GM15510 (cell line): ENCODE measurements around the gene AKAP7.

ENCODE experiments used
- POLR2A ChIP-seq: IDR thresholded peaks from 3 replicates; pipeline ENCODE4 v1.6.1; 2011; ENCODE audit warnings: borderline replicate concordance; ENCODE audit not compliant: insufficient read length; ENCODE audit errors: extremely low read depth

The AKAP7 gene

DNA sequence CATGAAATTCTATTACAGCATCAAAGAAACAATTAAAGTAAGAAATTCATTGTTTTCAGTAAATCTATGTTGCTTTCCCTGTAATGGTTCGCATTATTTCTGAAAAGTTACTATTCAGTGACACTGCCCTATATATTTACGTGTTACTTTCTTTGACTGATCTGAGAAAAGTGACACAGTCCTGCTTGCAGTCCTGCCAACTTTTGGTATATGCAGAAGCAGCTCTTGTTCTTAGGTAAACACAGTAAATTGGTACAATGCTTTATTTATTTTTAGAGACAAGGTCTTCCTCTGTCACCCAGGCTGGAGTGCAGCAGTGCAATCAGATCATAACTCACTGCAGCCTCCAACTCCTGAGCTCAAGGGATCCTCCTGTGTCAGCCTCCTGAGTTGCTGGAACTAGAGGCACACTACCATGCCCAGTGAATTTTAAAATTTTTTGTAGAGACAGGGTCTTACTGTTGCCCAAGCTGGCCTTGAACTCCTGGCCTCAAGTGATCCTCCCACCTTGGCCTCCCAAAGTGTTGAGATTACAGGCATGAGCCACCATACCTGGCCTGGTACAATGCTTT is 151.3 kb downstream of the AKAP7 start:
- no peak for TF ChIP-seq POLR2A

DNA sequence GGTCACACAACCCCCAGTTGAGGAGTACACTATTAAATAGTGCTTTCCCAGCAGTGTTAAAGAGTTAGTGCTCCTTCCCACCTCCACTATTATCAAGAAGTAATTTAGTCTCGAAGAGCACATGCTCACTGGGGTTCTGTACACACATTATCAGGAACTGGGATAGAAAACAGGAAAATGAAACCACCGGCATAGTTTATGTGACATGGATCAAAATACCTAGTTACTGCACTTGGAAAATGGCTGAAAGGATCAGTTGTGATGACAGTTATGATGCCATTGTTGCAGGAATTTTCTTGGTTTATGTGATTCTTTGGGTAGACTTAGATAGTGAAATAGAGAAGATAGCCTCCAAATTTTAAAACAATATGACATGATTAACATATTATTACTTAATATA is 152.9 kb downstream of the AKAP7 start:
- no peak for TF ChIP-seq POLR2A

DNA sequence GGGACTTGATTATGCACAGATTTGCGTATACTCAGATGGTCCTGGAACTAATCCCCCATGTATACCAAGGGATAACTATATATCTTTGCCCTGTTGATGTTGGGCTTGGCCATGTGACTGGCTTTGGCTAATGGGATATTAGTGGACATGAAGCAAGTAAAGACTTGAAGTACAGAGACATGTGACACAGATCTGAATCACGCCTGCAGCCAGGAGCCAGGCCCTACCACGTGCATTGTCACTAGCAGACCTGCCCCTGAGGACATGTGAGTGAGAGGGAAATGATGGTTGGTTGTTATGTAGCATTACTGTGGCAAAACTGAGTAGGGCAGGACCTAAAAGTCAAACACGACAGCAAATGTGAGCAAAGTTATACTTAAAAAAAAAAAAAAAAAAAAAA is 155.7 kb downstream of the AKAP7 start:
- no peak for TF ChIP-seq POLR2A

DNA sequence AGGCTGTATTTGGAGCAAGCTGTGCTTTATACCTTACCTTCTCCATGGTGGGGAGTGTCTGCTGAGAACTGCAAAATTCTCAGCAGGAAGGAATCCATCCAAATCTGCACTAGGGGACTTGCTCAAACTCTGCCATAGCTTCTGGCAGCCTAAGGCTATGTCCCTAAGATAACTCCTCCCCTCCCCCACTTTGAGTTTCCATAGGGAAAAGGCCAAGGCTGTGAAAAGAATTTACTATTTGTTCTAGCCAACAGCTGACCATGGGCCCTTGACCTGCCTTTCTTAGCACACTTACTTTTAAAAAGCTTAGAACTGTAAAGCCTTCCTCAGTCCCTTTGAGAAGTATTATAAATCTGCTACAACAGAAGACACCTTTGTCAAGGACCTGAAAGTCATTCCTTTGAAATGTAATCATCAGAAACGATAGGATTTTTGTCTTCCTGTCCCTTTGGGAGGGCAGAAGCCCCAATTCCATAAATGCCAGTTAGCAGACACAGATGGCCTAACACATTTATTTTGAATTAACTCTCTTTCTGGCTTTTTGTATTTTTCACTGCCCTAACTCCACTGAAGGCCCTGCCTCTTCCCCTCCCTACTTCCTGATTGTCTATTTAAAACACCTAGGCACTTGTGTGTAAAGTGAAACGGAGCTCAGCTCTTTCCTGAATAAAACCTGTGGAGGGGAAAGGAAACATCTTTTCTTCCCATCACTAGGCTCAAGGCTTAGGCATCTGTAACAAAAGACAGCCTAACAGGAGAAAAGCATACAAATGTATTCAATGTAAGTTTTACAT is 157.1 kb downstream of the AKAP7 start:
- TF ChIP-seq POLR2A, result no peak

DNA sequence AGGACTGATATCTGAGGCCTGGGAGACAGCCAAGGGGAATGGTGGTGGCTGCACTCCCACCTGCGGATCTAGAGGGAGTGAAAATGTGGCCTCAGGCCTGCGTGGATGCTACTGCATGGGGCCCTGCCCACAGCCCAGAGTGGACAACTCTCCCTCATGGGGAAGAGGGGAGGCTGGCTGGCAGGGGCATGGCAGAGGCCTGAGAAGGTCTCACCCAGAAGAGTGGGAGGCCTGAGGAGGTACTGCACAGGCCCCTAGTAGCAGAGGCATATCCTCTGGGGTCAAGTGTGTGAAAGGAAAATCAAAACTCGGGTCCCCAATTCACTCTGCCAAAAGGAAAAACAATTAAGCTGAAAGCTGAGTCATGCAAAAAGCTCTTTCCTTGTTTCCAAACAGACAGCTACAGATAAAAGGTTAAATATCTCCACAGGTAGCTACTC is 158.2 kb downstream of the AKAP7 start:
- TF ChIP-seq POLR2A, result no peak

DNA sequence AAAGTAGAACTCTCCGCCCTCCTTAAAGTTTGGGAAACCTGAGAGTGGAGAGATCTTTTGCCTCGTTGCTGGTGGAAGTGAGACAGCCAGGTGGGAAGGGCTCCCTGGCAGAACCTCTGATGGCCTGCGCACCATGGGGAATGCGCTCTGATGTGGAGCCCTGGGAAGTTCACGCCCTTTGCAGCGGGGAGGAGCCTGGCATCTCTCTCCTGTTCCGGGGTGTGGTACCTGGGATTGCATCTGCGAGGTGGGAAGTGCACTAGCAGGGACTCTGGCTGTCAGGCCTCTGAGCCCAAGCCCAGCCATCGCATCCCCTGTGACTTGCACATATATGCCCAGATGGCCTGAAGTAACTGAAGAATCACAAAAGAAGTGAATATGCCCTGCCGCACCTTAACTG is 159.8 kb downstream of the AKAP7 start:
- TF ChIP-seq POLR2A, result no peak

DNA sequence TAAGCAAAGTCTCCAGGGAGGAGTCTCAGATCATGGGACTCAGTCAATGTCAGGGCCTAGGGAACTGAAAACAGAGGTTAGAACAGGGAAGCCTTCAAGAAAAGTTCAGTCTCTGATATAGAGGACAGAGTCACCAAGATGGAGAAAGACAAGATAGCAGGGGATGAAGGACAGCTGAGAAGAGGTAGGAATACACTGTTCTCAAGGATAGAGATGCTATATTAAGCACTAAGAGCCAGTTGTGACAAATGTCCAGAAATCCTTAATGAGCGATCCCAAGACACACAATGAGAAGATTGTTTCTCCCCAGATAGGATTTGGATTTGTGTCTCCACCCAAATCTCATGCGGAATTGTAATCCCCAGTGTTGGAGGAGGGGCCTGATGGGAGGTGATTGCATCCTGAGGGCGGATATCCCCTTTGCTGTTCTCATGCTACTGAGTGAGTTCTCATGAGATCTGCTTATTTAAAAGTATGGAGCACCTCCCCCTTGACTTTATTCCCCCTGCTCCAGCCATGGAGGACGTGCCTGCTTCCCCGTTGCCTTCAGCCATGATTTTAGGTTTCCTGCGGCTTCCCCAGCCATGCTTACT is 168.2 kb downstream of the AKAP7 start:
- no peak for TF ChIP-seq POLR2A

DNA sequence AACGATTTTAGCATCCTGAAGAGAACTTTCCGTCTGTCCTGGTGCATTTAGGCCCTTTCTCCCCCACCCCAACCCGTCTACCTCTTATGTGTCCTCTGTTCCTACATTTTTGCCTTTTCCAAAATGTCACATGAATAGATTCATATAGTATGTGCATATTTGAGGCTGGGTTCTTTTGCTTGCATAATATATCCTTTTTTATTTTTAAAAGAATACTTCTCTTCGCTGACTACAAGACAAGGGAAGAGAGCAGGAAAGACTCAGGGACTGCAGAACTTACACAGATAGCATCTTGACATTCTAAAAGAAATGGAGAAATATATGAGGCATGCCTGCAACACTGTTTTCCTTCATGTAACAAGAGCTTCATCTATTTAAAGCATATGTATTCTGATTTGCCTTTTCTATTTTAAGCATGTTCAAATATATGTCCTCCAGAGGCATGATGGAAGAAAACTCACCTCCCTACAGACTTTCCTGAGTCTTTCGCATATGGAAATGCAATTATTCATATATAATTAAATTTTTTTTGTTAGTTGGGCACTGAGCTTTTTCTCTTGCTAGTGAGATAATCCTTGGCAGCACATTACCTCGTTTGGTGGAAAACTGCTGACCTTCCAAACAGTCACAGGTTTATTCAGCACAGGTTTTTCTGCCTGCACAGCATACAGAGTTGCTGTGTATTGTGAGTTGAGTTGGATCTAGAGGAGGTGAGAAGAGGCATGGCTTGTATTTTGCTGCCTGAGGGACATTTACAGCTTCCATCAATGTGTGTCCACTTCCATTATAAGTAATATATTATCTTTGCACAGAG is 170.0 kb downstream of the AKAP7 start:
- no peak for TF ChIP-seq POLR2A

DNA sequence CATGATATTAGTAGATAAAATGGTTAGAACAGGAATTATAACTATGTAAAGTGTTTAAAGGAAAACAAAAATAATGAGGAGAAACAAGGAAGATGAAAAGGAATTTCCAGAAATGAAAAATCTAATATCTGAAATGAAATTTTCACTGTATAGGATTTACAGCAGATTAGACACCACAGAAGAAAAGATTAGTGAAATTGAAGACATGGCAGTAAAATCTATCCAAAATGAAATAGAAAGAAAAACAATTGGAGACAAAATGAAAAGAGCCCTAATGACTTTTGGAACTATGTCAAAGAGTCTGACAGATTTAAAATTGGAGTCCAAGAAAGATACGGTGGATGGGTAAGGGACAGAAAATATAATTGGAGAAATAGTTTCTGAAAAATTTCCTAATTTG is 174.2 kb downstream of the AKAP7 start:
- TF ChIP-seq POLR2A, result no peak

DNA sequence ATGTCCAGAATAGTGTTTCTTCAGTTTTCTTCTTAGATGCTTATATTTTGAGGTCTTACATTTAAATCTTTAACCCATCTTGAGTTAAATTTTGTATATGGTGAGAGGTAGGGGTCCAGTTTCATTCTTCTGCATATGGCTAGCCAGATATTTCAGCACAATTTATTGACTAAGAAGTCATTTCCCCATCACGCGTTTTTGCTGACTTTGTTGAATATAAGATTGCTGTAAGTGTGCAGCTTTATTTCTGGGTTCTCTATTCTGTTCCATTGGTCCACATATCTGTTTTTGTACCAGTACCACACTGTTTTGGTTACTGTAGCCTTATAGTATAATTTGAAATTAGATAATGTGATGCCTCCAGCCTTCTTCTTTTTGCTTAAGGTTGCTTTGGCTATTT is 179.6 kb downstream of the AKAP7 start:
- no peak for TF ChIP-seq POLR2A

DNA sequence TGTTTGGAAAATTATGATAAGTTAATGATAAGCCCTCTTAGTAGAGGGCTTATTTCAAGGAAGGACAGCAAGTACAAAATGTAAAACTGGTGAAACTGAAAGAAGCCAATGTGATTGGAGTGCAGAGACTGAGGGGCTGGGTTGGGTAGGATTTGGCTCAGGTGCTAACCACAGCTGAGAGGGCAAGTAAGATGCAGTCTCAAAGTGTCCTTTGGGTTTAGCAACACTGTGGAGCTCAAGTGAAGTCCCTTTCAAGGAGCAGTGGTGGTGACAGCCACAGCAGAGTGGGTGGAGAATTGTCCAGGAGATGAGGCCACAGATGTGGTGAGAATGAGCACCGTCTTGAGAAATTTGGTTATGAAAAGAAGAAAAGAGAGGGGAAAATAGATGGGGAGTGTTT is 181.4 kb downstream of the AKAP7 start:
- no peak for TF ChIP-seq POLR2A

DNA sequence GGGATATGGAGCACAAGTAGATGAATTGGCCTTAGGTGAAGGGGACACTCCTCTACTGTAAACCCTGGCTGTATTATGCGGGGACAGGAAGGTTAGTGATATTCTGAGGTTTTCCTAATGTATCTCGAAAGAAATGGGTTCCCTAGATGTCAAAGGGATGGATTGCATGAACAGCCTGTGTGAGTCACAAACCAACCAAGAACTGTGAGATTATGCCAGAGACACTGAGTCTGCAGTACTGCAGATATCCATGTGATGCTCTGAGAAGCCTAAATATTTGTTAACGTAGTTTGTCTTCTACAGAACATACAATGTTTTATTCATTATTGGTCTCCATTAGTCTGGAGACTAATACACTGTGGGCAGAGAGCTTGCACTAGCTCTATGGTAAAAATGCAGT is 182.2 kb downstream of the AKAP7 start:
- TF ChIP-seq POLR2A, result no peak

DNA sequence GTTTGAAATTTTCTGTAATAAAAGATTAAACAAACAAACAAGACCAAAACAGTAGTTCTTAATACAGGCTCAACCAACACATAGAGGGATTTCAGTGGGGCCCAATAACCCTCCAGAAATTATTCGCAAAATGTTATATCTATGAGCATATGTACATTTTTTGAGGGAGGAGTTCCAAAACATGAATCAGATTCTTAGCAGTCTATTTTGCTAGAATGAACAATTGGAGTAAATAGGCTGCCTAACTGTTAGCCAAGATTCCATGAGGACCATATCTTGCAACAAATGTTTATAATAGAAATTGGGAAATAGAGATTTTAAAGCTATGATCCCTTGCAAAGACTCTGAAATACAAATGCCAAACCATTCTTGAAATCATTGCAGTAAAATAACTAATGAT is 186.3 kb downstream of the AKAP7 start:
- TF ChIP-seq POLR2A, result no peak

DNA sequence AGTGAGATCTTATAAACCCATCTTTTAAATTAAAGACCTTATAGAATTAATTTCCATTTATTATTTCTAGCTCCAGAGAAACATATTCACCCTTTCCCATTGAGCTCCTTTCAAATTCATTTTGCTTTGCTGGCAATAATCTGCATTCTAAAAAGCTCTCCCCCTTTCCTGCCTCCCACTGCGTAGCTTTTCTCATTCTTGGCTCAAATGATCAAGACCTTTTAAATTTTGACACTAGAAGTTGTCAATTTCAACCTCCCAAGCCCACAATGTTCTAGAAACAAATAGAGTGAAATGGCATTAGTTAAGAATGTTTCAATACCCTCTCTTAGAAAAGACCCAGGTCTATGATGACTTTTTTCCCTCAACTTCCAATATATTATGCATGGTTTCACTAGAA is 186.9 kb downstream of the AKAP7 start:
- TF ChIP-seq POLR2A, result no peak

DNA sequence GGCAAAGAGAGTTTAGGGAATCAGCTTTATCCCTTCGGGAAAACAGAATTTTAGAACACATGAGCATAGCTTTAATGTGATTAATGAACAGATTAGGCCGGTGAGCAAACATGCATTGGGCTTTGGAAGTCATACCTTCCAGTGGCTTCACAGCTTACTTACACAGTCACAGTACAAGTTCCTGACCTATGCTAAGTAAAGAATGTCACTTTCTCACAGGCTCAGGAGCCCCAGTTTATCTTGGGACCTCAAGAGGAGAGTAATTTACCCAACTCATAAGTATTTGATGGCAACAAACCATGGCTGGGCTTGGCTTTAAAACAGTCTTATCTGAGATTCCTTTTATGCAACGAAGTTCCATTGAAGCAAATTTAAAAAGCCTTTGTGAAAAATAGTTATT is 195.9 kb downstream of the AKAP7 start:
- no peak for TF ChIP-seq POLR2A
